Activated CD8-positive, alpha-beta T cell treated with anti-CD3 and anti-CD28 coated beads, Interleukin-2, amount 10 ng/mL, durations not matched to agents 7 days and 5 days (primary cell): Measurements from ENCODE around the gene SFXN3. TPM values are rescaled to one million over a fixed set of nuclear protein-coding genes. Genes with fewer than 3 reads are reported as not detected.

Experiments used
- ATAC-seq: fragments of 150-1000 bp; cut with Tn5 transposase; one replicate; pipeline ENCODE4 v1.10.0; 2021; ENCODE audit warnings: moderate library complexity
- CTCF ChIA-PET: fragments of 350-600 bp; sonication (Branson Sonifier 250); formaldehyde crosslinking; loops from one replicate; lab custom pipeline; 2021; ENCODE audit warnings: antibody characterized with exemption; lab: Charles Lee
- POLR2A ChIA-PET: fragments of 350-600 bp; sonication (Branson Sonifier 250); formaldehyde crosslinking; loops from one replicate; lab custom pipeline; 2021; ENCODE audit warnings: antibody characterized with exemption; lab: Charles Lee
- DNase-seq: peaks from one replicate; pipeline ENCODE4 v3.0.0-alpha.2; 2020
- H3K27ac Mint-ChIP-seq: one replicate; pipeline ENCODE4 v1.8.0; 2021; ENCODE audit warnings: mild to moderate bottlenecking, mixed read lengths
- H3K27me3 Mint-ChIP-seq: one replicate; pipeline ENCODE4 v1.8.0; 2021; ENCODE audit warnings: low read depth, mixed read lengths
- H3K36me3 Mint-ChIP-seq: one replicate; pipeline ENCODE4 v1.8.0; 2021; ENCODE audit warnings: low read depth, mixed read lengths
- H3K4me1 Mint-ChIP-seq: one replicate; pipeline ENCODE4 v1.8.0; 2021; ENCODE audit warnings: low read depth, mixed read lengths
- H3K4me3 Mint-ChIP-seq: one replicate; pipeline ENCODE4 v1.8.0; 2021; ENCODE audit warnings: mild to moderate bottlenecking, mixed read lengths
- H3K9me3 Mint-ChIP-seq: one replicate; pipeline ENCODE4 v1.8.0; 2022; ENCODE audit warnings: mixed read lengths; ENCODE audit not compliant: insufficient read depth
- total RNA-seq, 2 experiments: library from RNA; stranded (reverse); gene quantifications; one replicate each; pipeline ENCODE4 v1.2.3, GENCODE V29; 2021

Gene SFXN3
- total RNA-seq, 2 experiments from 2014 or later: 24.7 to 24.8 TPM

DNA sequence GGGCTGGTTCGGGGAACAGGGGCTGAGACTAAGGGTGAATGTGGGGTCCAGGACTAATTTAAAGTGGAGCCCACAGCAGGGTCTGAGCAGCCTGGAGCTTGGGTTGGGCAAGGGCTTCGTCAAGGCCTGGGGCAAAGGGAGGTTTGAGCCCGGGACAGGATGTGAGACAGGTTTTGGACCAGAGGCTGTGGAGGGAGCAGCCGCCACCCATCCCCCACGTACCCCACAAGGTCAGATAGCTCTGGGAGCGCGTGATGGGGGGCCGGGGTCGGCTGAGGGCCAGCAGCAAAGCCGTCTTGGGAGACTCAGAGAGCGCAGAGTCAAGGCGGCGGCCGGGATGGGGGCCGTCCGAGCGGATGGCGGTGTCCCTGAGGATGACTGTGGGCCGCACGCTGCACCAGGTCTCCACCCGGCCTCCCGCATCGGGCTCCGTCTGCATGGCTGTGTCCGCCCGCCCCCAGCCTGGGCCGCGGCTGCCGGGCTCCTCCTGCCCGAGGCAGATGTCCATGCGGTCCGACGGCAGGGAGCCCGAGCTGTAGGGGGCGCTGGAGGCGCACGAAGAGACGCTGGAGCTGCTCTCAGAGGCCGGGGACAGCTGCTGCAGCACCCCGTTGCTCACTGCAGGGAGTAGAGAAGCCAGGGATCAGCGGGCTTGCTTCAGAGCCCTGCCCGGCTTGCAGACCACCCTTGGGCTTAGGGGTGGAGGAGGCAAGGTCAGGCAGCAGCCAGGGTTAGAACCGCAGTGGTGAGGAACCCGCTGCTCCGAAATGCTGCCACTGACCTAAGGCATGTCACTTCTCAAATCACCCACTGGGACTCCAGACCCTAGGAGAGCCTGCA is 12.2 kb upstream of the SFXN3 start:
- CTCF ChIA-PET: interaction anchor here (0.6 to 6.8 kb wide), 23 partner anchors 11 to 569 kb away, joined by 3 to 169 read pairs (median 5); partner anchors contain the start of genes DPCD, KAZALD1, LZTS2 and PDZD7
- peaks cover 43% of the 10 kb centered on the region for H3K27me3 Mint-ChIP-seq
- POLR2A ChIA-PET: no interaction called here
- no peak overlapping the region for H3K27ac Mint-ChIP-seq
- DNase-seq: peak; percentile 83
- ATAC-seq: peak; percentile 90
- H3K4me1 Mint-ChIP-seq: peaks cover 10% of the 10 kb centered on the region
- H3K36me3 Mint-ChIP-seq: no peaks in the 10 kb centered on the region
- no peak overlapping the region for H3K4me3 Mint-ChIP-seq
- no peaks in the 10 kb centered on the region for H3K9me3 Mint-ChIP-seq

DNA sequence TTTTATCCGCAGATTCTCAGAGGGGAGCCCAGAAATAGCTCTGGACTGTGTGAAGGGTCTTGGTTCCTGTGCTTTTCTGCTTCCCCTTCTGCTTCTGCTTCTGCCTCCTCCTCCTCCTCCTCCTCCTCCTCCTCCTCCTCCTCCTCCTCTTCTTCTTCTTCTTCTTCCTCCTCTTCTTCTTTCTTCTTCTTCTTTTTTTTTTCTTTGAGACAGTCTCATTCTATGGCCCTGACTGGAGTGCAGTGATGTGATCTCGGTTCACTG is 11.7 kb upstream of the SFXN3 start:
- ChIA-PET CTCF (interaction anchor here (0.6 to 6.8 kb wide), 22 partner anchors 12 to 569 kb away, joined by 3 to 169 read pairs (median 5); partner anchors contain the start of genes DPCD, KAZALD1, LZTS2 and PDZD7), POLR2A (no interaction called here)
- Mint-ChIP-seq H3K36me3 (no peaks in the 10 kb centered on the region), H3K27ac (no peak overlapping the region), H3K9me3 (no peaks in the 10 kb centered on the region), H3K27me3 (peaks cover 40% of the 10 kb centered on the region), H3K4me1 (peaks cover 7% of the 10 kb centered on the region), H3K4me3 (no peak overlapping the region)
- DNase-seq: no peak
- ATAC-seq: no peak

DNA sequence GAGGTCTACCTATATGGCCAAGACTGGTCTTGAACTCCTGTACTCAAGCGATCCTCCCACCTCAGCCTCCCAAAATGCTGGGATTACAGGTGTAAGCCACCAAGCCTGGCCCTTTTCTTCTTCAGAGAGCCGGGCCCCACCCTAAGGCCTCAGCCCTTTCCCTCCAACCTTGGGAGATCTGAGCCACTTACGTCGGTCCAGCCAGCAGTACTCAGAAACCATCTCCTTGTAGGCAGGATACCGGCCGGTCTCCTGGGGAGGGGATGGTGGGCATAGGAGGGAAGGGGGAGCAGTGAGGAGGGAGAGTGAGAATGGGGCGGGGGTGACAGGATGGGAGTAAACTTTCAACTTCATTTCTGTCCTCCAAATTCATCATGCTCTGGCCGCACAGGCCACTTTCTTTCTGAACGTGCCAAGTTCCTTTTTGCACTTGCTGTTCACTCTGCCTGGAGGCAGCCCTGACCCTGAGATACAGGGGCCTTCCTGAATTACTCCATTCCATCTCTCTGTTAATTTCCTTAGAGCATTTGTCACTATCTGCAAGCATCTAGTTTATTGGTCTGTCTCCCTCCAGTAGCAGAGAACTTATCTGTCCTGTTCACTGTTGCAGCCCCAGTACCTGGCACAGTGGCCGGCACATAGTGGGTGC is 10.5 kb upstream of the SFXN3 start:
- H3K27me3 Mint-ChIP-seq: peaks cover 32% of the 10 kb centered on the region
- DNase-seq (no peak), ATAC-seq (no peak)
- H3K27ac Mint-ChIP-seq: no peak overlapping the region
- POLR2A ChIA-PET: no interaction called here
- H3K36me3 Mint-ChIP-seq: no peaks in the 10 kb centered on the region
- peaks cover 5% of the 10 kb centered on the region for H3K4me1 Mint-ChIP-seq
- CTCF ChIA-PET: interaction anchor here (2.3 to 6.8 kb wide), 4 partner anchors 11 to 22 kb away, joined by 16 to 169 read pairs (median 92); partner anchors contain the start of genes LZTS2, PDZD7 and SFXN3
- H3K4me3 Mint-ChIP-seq: no peak overlapping the region
- no peaks in the 10 kb centered on the region for H3K9me3 Mint-ChIP-seq

DNA sequence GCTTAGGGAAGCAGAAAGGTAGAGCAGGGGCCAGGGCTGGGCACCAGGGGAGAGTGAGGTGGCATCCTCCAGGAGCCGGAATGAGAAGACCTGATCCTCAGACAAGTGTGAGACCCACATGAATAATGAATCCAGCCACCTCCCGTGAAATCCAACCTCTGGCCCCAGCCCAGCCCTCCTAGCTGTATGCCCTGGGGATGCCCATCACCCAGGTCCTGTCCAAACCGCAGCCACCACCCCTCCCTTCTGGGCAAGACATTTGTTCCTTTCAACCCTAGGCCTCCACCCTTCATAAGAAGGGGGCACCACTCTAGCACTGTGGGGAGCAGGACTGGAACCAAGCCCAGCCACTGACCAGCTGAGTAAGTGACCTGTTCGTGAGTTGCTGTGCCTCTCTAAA is 9.8 kb upstream of the SFXN3 start:
- no peak overlapping the region for H3K27ac Mint-ChIP-seq
- ATAC-seq (no peak), DNase-seq (no peak)
- ChIA-PET POLR2A (no interaction called here), CTCF (no interaction called here)
- peaks cover 5% of the 10 kb centered on the region for H3K4me1 Mint-ChIP-seq
- H3K9me3 Mint-ChIP-seq: no peaks in the 10 kb centered on the region
- H3K4me3 Mint-ChIP-seq: no peak overlapping the region
- no peaks in the 10 kb centered on the region for H3K36me3 Mint-ChIP-seq
- peaks cover 28% of the 10 kb centered on the region for H3K27me3 Mint-ChIP-seq

DNA sequence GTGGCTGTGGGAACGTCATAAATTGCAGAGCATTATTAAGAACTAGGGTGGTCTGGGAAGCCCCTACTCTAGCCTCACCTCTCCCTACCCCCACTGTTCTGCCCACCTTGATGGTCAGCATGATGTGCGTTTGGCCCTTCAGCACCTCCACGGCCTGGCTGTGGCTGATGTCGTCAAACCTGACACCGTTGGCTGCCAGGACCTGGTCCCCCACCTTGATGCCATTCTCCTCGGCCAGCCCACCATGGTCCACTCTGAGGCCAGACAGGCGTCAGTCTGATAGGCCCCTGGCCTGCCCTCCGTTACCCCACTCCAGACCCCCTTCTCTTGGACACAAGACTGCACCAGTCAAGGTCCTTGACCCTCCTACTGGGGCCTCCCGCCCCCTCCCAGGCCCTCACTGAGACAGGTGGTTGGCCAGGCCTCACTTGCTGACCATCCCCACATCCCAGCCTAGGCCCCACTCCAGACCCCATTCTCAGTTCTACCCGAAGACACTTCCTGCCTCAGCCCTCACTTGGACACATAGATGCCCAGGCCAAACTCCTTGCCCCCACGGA is 9.3 kb upstream of the SFXN3 start:
- no peak overlapping the region for H3K27ac Mint-ChIP-seq
- H3K27me3 Mint-ChIP-seq: peaks cover 23% of the 10 kb centered on the region
- H3K36me3 Mint-ChIP-seq: no peaks in the 10 kb centered on the region
- ChIA-PET POLR2A (no interaction called here), CTCF (no interaction called here)
- ATAC-seq (no peak), DNase-seq (no peak)
- no peaks in the 10 kb centered on the region for H3K9me3 Mint-ChIP-seq
- H3K4me3 Mint-ChIP-seq: no peak overlapping the region
- peaks cover 5% of the 10 kb centered on the region for H3K4me1 Mint-ChIP-seq

DNA sequence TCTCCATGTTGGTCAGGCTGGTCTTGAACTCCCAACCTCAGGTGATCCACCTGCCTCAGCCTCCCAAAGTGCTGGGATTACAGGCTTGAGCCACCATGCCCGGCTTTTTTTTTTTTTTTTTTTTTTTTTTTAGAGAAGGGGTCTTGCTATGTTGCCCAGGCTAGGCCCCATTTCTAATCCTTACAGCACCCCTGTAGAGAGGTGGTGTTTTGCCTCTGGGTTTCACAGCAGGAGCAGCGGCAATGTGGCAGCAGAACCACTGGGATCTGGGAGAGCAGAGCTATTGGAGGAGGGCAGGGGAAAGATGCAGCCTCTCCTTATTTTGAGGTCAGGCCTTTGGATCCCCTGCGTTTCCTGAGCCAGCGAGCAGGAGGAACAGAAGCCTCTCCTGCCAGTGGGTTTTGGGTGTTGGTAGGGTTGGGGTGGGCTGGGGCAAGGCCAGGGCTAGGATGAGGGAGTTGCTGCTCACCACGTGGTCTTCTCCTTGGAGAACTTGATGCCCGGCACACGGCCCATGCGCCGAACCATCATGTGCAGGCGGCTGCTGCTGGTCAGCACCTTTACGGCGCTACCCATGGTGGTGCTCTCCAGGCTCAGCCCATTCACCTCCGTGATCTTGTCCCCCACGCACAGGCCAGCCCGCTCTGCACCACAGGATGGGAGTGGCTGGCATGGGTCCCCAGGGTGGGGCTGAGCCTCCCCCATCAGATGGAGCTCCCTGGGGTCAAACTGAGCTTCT is 7.9 kb upstream of the SFXN3 start:
- no peaks in the 10 kb centered on the region for H3K9me3 Mint-ChIP-seq
- H3K4me1 Mint-ChIP-seq: peaks cover 5% of the 10 kb centered on the region
- no peak overlapping the region for H3K4me3 Mint-ChIP-seq
- no peak overlapping the region for H3K27ac Mint-ChIP-seq
- no peaks in the 10 kb centered on the region for H3K36me3 Mint-ChIP-seq
- ChIA-PET POLR2A (no interaction called here), CTCF (interaction anchor here (1.9 kb wide), 1 partner anchor 9 kb away, joined by 7 read pairs; no protein-coding TSS in a partner anchor)
- no peak for ATAC-seq
- no peak for DNase-seq
- H3K27me3 Mint-ChIP-seq: peaks cover 17% of the 10 kb centered on the region

DNA sequence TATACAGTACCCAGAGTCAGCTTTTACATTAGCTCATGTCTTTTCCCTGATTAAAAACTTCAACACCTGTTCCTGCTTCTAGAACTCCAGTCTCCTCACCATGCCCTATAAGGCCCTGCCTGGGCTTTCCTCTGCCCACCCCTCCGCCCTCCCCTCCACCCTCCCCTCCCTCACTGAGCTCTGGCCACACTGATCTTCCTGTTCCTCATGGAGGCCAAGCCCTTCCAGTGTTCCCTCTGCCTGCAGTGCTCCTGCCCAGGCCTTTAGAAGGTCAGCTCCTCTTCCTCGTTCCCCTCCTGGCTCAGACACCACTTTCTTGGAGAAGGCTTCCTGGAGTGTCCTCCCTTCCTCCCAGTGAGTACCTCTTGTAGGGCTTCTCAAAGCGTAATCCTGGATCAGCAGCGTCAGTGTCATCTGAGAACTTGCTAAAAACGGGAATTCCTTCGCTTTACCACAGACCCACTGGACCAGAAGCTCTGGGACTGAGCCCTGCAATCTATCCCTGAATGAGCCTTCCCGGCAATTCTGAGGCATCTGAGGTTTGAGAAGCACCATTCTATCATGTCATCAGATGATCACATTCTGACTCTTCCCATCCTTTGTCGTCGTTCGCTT is 3.8 kb upstream of the SFXN3 start:
- Mint-ChIP-seq H3K36me3 (no peaks in the 10 kb centered on the region), H3K27me3 (peaks cover 17% of the 10 kb centered on the region), H3K9me3 (no peaks in the 10 kb centered on the region), H3K4me3 (no peak overlapping the region), H3K27ac (no peak overlapping the region), H3K4me1 (peaks cover 6% of the 10 kb centered on the region)
- ChIA-PET CTCF (interaction anchor here (1.0 to 14.0 kb wide), 4 partner anchors 10 to 32 kb away, joined by 3 to 169 read pairs (median 4); no protein-coding TSS in a partner anchor), POLR2A (no interaction called here)
- ATAC-seq: no peak
- no peak for DNase-seq

DNA sequence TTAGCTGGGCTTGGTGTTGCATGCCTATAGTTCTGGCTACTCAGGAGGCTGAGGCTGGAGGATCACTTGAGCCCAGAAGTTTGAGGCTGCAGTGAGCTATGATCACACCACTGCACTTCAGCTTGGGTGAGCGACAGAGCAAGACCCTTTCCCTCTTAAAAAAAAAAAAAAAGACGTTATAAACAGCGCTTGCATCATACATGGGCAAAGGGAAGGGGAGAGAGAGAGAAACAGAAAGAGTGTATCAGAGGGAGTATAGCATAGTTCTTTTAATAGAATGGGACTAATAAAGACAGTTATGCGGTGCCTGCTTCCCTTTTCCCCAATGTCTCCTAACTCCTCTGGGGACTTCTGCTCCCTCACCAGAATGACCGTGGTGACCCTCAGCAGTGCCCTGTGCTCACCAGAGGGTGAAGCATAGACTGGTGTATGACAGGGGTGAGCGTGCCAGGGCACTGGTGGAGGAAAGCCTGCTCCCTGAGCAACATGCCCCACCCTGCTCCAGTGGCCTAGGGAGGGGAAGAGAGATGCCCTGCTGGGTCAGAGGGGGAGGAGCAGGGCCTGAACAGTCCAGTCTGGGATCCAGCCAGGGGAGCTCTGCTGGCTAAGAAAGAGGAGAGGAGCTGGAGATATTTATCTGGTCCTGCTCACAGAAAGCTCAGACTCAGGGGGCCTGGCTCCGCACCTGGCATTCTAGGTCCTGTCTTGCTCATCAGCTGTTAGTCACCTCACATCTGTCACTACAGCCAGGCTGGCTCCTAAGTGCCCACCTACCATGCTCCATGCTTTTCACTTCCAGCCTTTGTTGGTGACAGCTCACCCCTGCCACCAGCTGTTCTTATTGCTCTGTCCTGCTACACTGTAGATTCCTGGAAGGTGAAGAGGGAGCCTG is 2.3 kb upstream of the SFXN3 start:
- Mint-ChIP-seq H3K4me3 (no peak overlapping the region), H3K27ac (no peak overlapping the region), H3K36me3 (no peaks in the 10 kb centered on the region), H3K9me3 (no peaks in the 10 kb centered on the region), H3K27me3 (peaks cover 17% of the 10 kb centered on the region), H3K4me1 (peaks cover 20% of the 10 kb centered on the region)
- ATAC-seq (no peak), DNase-seq (no peak)
- ChIA-PET POLR2A (no interaction called here), CTCF (interaction anchor here (0.8 to 14.0 kb wide), 5 partner anchors 10 to 33 kb away, joined by 3 to 169 read pairs (median 3); partner anchors contain the start of gene KAZALD1)

DNA sequence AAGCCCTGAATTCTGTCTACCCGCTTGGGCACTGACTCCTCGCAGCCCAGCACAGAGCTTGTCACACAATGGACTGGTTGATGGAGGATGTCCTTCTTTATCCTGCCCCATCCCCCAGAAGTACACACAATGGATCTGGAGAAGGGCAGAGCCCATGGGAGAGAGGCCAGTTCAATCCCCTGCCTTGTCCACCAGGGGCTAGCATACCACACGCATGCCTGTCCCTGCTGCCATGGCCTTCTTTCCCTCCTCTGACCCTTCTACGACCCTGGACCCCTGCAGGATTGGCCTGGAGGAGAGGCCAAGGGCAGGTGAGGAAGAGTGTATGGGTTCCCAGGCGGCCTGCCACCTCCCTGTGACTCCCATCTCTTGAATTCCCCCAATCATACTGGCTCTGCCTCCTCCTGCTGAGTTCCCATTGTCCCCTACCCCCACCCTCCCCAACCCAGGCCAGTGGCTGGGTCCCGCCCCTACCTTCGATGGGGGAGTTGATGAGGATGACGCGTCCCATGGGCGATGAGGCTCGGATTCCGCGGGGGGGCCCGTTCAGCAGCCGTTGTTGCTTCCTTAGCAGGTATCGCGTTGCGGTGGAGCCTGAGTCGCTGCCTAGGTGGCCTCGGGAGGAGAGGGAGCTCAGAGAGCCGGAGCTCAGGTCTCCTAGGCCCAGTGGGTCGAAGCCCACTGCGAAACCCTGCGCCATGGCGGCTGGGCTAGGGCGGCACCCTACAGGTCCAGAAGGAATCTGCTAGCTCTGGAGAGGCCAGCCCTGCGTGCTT is 1.3 kb upstream of the SFXN3 start:
- no peak for ATAC-seq
- no peaks in the 10 kb centered on the region for H3K36me3 Mint-ChIP-seq
- CTCF ChIA-PET: interaction anchor here (0.8 to 14.0 kb wide), 7 partner anchors 9 to 33 kb away, joined by 3 to 169 read pairs (median 6); partner anchors contain the start of gene KAZALD1
- no peak for DNase-seq
- peaks cover 20% of the 10 kb centered on the region for H3K4me1 Mint-ChIP-seq
- POLR2A ChIA-PET: interaction anchor here (1.6 kb wide), 1 partner anchor 32 kb away, joined by 5 read pairs; no protein-coding TSS in a partner anchor
- no peak overlapping the region for H3K4me3 Mint-ChIP-seq
- H3K9me3 Mint-ChIP-seq: no peaks in the 10 kb centered on the region
- no peak overlapping the region for H3K27ac Mint-ChIP-seq
- H3K27me3 Mint-ChIP-seq: peaks cover 17% of the 10 kb centered on the region
